Liver (tissue), 9 donors: ENCODE data around the gene GALNTL6. TPM values are rescaled to one million over a fixed set of nuclear protein-coding genes. Genes with fewer than 3 reads are reported as not detected.

ENCODE experiments used
- DNase-seq: peaks from one replicate; pipeline ENCODE4 v3.0.0-alpha.2; 2017; ENCODE audit warnings: low spot score
- H3K27ac ChIP-seq, 2 donors: one replicate each; pipeline ENCODE4 v1.7.0; 2013; ENCODE audit warnings: inconsistent platforms in 2 of 2, low read length in 2 of 2, control low read depth in 1 of 2, low read depth in 1 of 2, mild to moderate bottlenecking in 1 of 2
- H3K27me3 ChIP-seq, 4 donors: one replicate each; pipeline versions ENCODE4 v1.6.1 to v1.7.0; 2013; ENCODE audit warnings: low read length in 3 of 4, inconsistent platforms in 1 of 4, mild to moderate bottlenecking in 1 of 4, moderate library complexity in 1 of 4; ENCODE audit not compliant: control insufficient read depth in 4 of 4, insufficient read depth in 4 of 4
- H3K36me3 ChIP-seq, 4 donors: one replicate each; pipeline versions ENCODE4 v1.6.1 to v1.7.0; 2013; ENCODE audit warnings: low read length in 3 of 4, mild to moderate bottlenecking in 3 of 4, low read depth in 1 of 4, moderate library complexity in 1 of 4; ENCODE audit not compliant: control insufficient read depth in 4 of 4, insufficient read depth in 3 of 4
- H3K4me1 ChIP-seq, 4 donors: one replicate each; pipeline versions ENCODE4 v1.6.1 to v1.7.0; 2013; ENCODE audit warnings: low read length in 3 of 4, mild to moderate bottlenecking in 3 of 4, moderate library complexity in 1 of 4; ENCODE audit not compliant: control insufficient read depth in 4 of 4, insufficient read depth in 4 of 4
- H3K4me3 ChIP-seq, 3 donors: one replicate each; pipeline versions ENCODE4 v1.6.1 to v1.7.0; 2013; ENCODE audit warnings: low read length in 3 of 3, control low read depth in 1 of 3, low read depth in 1 of 3, mild to moderate bottlenecking in 1 of 3
- H3K9ac ChIP-seq, 2 donors: one replicate each; pipeline ENCODE4 v1.7.0; 2013; ENCODE audit warnings: low read length in 2 of 2, mild to moderate bottlenecking in 2 of 2, moderate library complexity in 2 of 2, control low read depth in 1 of 2, low read depth in 1 of 2
- H3K9me3 ChIP-seq, 4 donors: one replicate each; pipeline versions ENCODE4 v1.6.1 to v1.7.0; 2013; ENCODE audit warnings: low read length in 3 of 4; ENCODE audit not compliant: control insufficient read depth in 4 of 4
- EGR1 ChIP-seq, 2 donors: IDR thresholded peaks; 2 replicates each; pipeline ENCODE4 v1.6.1; 2016 to 2018; ENCODE audit warnings: antibody characterized with exemption in 2 of 2, low read depth in 2 of 2
- FOXA1 ChIP-seq: IDR thresholded peaks from 2 replicates; pipeline ENCODE4 v1.6.1; 2016; ENCODE audit warnings: antibody characterized with exemption
- FOXA2 ChIP-seq: IDR thresholded peaks from 2 replicates; pipeline ENCODE4 v1.6.1; 2016; ENCODE audit warnings: antibody characterized with exemption
- GABPA ChIP-seq, 2 donors: IDR thresholded peaks in 1 of 2; conservative IDR thresholded peaks in 1 of 2; 2 replicates each; pipeline ENCODE4 v1.6.1; 2016; ENCODE audit warnings: antibody characterized with exemption in 2 of 2, mild to moderate bottlenecking in 1 of 2, moderate library complexity in 1 of 2
- HNF4A ChIP-seq, 2 donors: conservative IDR thresholded peaks; 2 replicates each; pipeline ENCODE4 v1.6.1; 2016; ENCODE audit warnings: antibody characterized with exemption in 2 of 2, mild to moderate bottlenecking in 2 of 2
- HNF4G ChIP-seq: IDR thresholded peaks from 2 replicates; pipeline ENCODE4 v1.6.1; 2016; ENCODE audit warnings: antibody characterized with exemption
- JUND ChIP-seq, 2 donors: IDR thresholded peaks; 2 replicates each; pipeline ENCODE4 v1.6.1; 2016; ENCODE audit warnings: antibody characterized with exemption in 2 of 2
- NR2F2 ChIP-seq: IDR thresholded peaks from 2 replicates; pipeline ENCODE4 v1.6.1; 2016; ENCODE audit warnings: antibody characterized with exemption
- RAD21 ChIP-seq, 2 donors: IDR thresholded peaks; 2 replicates each; pipeline ENCODE4 v1.6.1; 2016; ENCODE audit warnings: antibody characterized with exemption in 2 of 2, mild to moderate bottlenecking in 2 of 2
- RXRA ChIP-seq, 2 donors: IDR thresholded peaks; 2 replicates each; pipeline ENCODE4 v1.6.1; 2017 to 2018; ENCODE audit warnings: antibody characterized with exemption in 2 of 2, mild to moderate bottlenecking in 1 of 2
- SP1 ChIP-seq: IDR thresholded peaks from 2 replicates; pipeline ENCODE4 v1.6.1; 2018; ENCODE audit warnings: antibody characterized with exemption, mild to moderate bottlenecking
- TAF1 ChIP-seq: conservative IDR thresholded peaks from 2 replicates; pipeline ENCODE4 v1.6.1; 2016; ENCODE audit warnings: antibody characterized with exemption, mild to moderate bottlenecking
- YY1 ChIP-seq: IDR thresholded peaks from 2 replicates; pipeline ENCODE4 v1.6.1; 2016; ENCODE audit warnings: antibody characterized with exemption, mild to moderate bottlenecking
- WGBS: extraction: QIAGEN DNeasy Blood & Tissue Kit; methylation state at CpG from one replicate; pipeline ENCODE4 v1.1.7; 2013; 5-methylcytosine and 5-hydroxymethylcytosine counted together
- polyA plus RNA-seq, 2 donors: library from polyadenylated mRNA; stranded (reverse) in 1 of 2; unstranded in 1 of 2; fragments of 200-250 nt in 1 of 2; fragments of >200 nt in 1 of 2; fragmentation: Nextera tagmentation in 1 of 2; extraction: Ambion mirVana in 1 of 2; gene quantifications; one replicate each; pipeline versions ENCODE4 v1.2.1 to v1.2.3, GENCODE V29; 2013 to 2015
- total RNA-seq, 2 donors: library from RNA; depleted of rRNA; stranded (reverse); fragments of >200 nt; gene quantifications; one replicate each; pipeline ENCODE4 v1.2.3, GENCODE V29; 2014
- TF ChIP-seq, protein P1 (sequence below): fragments of 150-350 bp; IDR thresholded peaks from 2 replicates; pipeline ENCODE4 v1.5.1; 2017; ENCODE audit warnings: improper control_type of control experiment, low read depth, low read length; ENCODE audit not compliant: missing input control
- TF ChIP-seq, protein P2 (sequence below): IDR thresholded peaks from 2 replicates; pipeline ENCODE4 v1.6.1; 2016; ENCODE audit warnings: antibody characterized with exemption
- TF ChIP-seq, protein P3 (sequence below): IDR thresholded peaks from 2 replicates; pipeline ENCODE4 v1.6.1; 2016; ENCODE audit warnings: antibody characterized with exemption, mild to moderate bottlenecking
- TF ChIP-seq, protein P4 (sequence below): IDR thresholded peaks from 2 replicates; pipeline ENCODE4 v1.6.1; 2016; ENCODE audit warnings: antibody characterized with exemption
- TF ChIP-seq, protein P5 (sequence below): IDR thresholded peaks from 2 replicates; pipeline ENCODE4 v1.6.1; 2016; ENCODE audit warnings: antibody characterized with exemption
- donor health status: healthy.
- donor health status: healthy.
- donor health status: healthy.
- donor health status: healthy.
- donor health status: healthy.

The GALNTL6 gene
- total and polyA plus RNA-seq, 4 donors = 0.06 to 0.08 TPM; not detected in 2

DNA sequence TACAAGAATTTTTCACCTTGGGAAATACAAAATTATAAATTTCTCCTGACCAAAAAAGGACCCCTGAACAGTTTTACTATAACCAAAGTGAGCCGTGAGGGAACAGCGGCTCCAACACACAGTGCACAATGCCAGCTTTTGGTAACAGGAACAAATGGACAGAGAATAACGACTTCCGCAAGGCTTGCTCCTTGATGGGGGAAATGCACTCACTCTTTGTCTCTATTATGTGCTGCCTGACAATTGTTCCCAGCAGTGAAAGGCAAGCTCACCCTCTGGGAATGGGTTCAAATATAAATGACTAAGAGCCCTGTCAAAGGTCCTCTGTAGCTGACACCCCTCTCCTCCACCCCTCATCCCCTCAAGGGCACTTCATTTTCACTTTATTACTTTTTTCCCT is 1029.6 kb downstream of the GALNTL6 start:
- H3K9ac ChIP-seq = no peak overlapping the region
- H3K4me1 ChIP-seq = no peaks in the 10 kb centered on the region
- 90% methylated on average over 4 of the region's 4 CpGs for WGBS
- no peak for DNase-seq
- H3K27me3 ChIP-seq = no peaks in the 10 kb centered on the region
- no peak overlapping the region for H3K4me3 ChIP-seq
- TF ChIP-seq RAD21 (IDR thresholded peaks at IDR 0.05) (no peak), FOXA1 (no peak), EGR1 (IDR thresholded peaks at IDR 0.05; ENCODE audit: low read depth in 2 of 2) (no peak), GABPA (IDR thresholded peaks at IDR 0.05 in 1 of 2, conservative IDR thresholded peaks at IDR 0.05 in 1 of 2) (no peak), TAF1 (no peak), SP1 (no peak), YY1 (no peak)
- TF ChIP-seq, protein P1, sequence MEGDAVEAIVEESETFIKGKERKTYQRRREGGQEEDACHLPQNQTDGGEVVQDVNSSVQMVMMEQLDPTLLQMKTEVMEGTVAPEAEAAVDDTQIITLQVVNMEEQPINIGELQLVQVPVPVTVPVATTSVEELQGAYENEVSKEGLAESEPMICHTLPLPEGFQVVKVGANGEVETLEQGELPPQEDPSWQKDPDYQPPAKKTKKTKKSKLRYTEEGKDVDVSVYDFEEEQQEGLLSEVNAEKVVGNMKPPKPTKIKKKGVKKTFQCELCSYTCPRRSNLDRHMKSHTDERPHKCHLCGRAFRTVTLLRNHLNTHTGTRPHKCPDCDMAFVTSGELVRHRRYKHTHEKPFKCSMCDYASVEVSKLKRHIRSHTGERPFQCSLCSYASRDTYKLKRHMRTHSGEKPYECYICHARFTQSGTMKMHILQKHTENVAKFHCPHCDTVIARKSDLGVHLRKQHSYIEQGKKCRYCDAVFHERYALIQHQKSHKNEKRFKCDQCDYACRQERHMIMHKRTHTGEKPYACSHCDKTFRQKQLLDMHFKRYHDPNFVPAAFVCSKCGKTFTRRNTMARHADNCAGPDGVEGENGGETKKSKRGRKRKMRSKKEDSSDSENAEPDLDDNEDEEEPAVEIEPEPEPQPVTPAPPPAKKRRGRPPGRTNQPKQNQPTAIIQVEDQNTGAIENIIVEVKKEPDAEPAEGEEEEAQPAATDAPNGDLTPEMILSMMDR = no peak
- no peak overlapping the region for H3K27ac ChIP-seq
- no peaks in the 10 kb centered on the region for H3K9me3 ChIP-seq
- H3K36me3 ChIP-seq = no peaks in the 10 kb centered on the region

DNA sequence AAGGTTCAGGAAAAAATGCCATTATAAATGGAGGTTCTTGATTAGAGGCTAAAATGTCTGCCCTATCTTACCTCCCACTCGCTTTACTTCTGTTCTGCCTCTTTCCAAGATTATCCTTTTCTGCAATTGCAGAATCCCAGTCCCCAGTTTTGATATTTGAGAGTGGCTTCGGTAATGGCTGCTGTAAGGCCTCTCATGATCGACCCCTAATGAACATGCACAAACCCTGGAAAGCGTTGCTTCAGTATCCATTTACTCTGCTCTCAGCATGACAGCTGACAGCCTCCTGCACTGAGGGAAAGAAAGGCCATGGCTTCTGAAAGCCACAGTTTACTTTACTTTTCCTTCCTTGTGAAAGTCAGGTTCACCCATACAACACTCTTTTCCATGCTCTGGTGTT is 1030.0 kb downstream of the GALNTL6 start:
- Histone ChIP-seq H3K27ac (no peak overlapping the region), H3K9ac (no peak overlapping the region)
- DNase-seq = no peak

More for the DNA sequence above, 1030.0 kb downstream of the GALNTL6 start:
- WGBS = 79% methylated on average over 4 of the region's 4 CpGs
- no peaks in the 10 kb centered on the region for H3K9me3 ChIP-seq
- H3K27me3 ChIP-seq = no peaks in the 10 kb centered on the region
- no peak overlapping the region for H3K4me3 ChIP-seq
- H3K36me3 ChIP-seq = no peaks in the 10 kb centered on the region
- TF ChIP-seq JUND (IDR thresholded peaks at IDR 0.05) = no peak
- TF ChIP-seq, protein P2, sequence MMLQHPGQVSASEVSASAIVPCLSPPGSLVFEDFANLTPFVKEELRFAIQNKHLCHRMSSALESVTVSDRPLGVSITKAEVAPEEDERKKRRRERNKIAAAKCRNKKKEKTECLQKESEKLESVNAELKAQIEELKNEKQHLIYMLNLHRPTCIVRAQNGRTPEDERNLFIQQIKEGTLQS = no peak
- TF ChIP-seq SP1 = no peak
- TF ChIP-seq NR2F2 = no peak
- TF ChIP-seq FOXA2 = no peak
- TF ChIP-seq RXRA (IDR thresholded peaks at IDR 0.05) = no peak
- TF ChIP-seq TAF1 = no peak
- no peak for TF ChIP-seq RAD21 (IDR thresholded peaks at IDR 0.05)
- TF ChIP-seq EGR1 (IDR thresholded peaks at IDR 0.05; ENCODE audit: low read depth in 2 of 2) = no peak
- TF ChIP-seq, protein P3, sequence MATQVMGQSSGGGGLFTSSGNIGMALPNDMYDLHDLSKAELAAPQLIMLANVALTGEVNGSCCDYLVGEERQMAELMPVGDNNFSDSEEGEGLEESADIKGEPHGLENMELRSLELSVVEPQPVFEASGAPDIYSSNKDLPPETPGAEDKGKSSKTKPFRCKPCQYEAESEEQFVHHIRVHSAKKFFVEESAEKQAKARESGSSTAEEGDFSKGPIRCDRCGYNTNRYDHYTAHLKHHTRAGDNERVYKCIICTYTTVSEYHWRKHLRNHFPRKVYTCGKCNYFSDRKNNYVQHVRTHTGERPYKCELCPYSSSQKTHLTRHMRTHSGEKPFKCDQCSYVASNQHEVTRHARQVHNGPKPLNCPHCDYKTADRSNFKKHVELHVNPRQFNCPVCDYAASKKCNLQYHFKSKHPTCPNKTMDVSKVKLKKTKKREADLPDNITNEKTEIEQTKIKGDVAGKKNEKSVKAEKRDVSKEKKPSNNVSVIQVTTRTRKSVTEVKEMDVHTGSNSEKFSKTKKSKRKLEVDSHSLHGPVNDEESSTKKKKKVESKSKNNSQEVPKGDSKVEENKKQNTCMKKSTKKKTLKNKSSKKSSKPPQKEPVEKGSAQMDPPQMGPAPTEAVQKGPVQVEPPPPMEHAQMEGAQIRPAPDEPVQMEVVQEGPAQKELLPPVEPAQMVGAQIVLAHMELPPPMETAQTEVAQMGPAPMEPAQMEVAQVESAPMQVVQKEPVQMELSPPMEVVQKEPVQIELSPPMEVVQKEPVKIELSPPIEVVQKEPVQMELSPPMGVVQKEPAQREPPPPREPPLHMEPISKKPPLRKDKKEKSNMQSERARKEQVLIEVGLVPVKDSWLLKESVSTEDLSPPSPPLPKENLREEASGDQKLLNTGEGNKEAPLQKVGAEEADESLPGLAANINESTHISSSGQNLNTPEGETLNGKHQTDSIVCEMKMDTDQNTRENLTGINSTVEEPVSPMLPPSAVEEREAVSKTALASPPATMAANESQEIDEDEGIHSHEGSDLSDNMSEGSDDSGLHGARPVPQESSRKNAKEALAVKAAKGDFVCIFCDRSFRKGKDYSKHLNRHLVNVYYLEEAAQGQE = no peak
- TF ChIP-seq GABPA (IDR thresholded peaks at IDR 0.05 in 1 of 2, conservative IDR thresholded peaks at IDR 0.05 in 1 of 2) = no peak
- TF ChIP-seq YY1 = no peak
- TF ChIP-seq, protein P4, sequence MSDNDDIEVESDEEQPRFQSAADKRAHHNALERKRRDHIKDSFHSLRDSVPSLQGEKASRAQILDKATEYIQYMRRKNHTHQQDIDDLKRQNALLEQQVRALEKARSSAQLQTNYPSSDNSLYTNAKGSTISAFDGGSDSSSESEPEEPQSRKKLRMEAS = no peak
- no peak for TF ChIP-seq HNF4A (conservative IDR thresholded peaks at IDR 0.05)
- TF ChIP-seq, protein P1 = no peak
- no peak for TF ChIP-seq FOXA1
- TF ChIP-seq, protein P5, sequence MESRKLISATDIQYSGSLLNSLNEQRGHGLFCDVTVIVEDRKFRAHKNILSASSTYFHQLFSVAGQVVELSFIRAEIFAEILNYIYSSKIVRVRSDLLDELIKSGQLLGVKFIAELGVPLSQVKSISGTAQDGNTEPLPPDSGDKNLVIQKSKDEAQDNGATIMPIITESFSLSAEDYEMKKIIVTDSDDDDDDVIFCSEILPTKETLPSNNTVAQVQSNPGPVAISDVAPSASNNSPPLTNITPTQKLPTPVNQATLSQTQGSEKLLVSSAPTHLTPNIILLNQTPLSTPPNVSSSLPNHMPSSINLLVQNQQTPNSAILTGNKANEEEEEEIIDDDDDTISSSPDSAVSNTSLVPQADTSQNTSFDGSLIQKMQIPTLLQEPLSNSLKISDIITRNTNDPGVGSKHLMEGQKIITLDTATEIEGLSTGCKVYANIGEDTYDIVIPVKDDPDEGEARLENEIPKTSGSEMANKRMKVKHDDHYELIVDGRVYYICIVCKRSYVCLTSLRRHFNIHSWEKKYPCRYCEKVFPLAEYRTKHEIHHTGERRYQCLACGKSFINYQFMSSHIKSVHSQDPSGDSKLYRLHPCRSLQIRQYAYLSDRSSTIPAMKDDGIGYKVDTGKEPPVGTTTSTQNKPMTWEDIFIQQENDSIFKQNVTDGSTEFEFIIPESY = no peak
- no peak for TF ChIP-seq HNF4G
- H3K4me1 ChIP-seq = no peaks in the 10 kb centered on the region
